GM21367 (cell line): ENCODE data around the gene ASXL1.

Experiments used
- ATAC-seq: cut with Tn5 transposase; IDR thresholded peaks from one replicate; pipeline ENCODE4 v1.9.1; 2021; ENCODE audit not compliant: unreplicated experiment

Gene ASXL1

GRCh38 chr20:32451682-32452461, 93.7 kb downstream of the ASXL1 start:
- ATAC-seq = no peak

GRCh38 chr20:32452776-32453466, 94.8 kb downstream of the ASXL1 start:
- ATAC-seq = no peak

DNA sequence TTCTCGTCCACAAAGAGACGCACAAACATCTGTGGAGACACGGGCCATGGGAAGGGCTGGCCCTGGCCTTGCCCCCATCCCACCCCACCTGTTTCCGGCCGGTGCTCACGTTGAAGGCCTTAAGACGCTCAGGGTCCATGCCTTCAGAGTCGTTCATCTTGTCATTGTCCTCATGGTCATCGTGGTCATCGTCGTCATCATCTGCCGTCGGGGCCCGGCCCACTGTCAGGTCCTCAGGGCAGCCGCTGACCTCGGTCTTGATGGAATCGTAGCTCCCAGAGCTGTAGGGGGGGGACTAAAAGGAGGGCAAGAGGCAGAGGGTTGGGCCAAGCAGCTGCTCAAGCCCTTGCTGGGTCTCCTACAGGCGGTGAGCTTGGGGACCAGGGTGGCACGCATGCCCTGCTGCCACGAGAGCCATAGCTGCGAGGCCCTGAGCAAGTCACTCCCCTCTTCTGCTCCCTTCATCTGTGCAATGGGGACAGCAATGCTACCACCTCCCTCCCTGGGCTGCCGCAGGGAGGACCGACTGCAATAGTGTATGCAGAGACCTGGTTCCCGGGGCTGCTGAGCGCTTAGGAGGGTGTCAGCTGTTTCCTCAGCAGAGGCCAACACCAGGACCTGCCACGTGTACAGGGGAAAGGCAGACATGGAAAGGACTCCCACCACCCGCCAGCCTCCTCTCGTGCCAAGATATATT, 95.5 kb downstream of the ASXL1 start:
- ATAC-seq = no peak

GRCh38 chr20:32454164-32455145, 96.3 kb downstream of the ASXL1 start:
- no peak for ATAC-seq

- ATAC-seq = no peak
Observed at GRCh38 chr20:32455171-32455900, 97.2 kb downstream of the ASXL1 start.

DNA sequence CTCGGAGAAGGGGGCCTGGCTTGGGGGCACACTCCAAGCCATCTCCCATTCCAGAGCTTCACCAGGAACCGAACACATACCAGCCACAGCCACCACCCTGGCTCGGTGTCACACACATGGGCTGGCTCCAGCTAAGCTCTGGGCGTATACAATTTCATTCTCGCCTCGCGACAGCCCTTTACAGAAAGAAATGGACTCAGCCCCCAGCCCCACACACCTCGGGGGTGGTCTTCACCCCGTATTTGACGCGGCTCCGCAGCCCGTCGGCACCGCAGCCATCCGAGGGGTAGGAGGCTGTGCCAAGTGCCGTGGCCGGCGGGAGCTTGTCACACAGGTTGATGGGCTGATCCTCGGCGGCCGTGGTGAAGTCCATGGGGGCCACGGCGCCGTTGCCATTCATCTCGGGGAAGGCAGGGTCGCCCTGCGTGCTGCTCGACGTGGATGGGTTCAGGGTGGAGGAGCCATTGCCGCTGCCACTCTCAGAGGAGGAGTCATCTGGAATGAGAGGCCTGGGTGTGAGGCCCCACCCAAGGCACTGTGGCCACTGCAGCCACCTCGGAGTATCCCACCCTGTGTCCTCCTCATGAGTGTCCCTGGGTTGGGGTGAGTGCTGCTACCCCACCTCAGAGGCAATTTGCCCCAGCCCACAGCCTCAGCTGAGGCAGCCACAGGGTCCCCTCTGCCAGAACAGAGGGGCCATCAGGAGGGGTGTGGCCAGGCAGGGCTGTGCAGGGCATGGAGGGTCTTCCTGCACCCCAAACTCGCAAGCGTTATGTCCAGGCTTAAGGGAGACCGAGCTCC, 98.0 kb downstream of the ASXL1 start:
- no peak for ATAC-seq

DNA sequence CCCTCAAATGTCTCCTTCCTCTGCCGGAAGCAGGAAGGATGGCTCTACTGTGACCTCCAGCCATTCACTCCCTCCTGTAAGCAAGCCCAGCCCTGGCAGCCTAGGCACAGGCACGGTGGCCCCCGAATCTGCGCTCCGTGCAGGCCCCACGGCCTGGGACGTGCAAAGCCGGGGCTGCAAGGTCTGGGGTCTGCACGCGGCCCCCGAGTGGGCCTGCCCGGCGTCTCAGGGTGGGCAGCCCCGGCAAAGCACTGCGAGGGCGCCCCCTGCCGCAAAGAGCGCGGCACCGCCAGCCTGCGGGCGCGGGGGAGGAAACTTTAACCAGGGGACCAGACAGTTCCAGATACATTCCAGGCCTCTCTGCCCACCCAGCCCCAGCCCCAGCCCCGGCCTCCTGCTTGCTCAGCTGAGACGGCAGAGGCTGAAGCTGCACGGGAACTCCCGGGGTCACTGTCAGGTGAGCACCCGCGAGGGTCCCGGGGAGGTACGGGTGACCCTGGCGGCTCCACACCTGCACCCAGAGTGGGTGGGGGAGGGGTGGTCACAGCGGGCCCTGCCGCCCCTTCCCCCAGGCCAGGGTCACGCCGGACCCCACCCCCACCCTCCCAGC, 98.8 kb downstream of the ASXL1 start:
- ATAC-seq = no peak

DNA sequence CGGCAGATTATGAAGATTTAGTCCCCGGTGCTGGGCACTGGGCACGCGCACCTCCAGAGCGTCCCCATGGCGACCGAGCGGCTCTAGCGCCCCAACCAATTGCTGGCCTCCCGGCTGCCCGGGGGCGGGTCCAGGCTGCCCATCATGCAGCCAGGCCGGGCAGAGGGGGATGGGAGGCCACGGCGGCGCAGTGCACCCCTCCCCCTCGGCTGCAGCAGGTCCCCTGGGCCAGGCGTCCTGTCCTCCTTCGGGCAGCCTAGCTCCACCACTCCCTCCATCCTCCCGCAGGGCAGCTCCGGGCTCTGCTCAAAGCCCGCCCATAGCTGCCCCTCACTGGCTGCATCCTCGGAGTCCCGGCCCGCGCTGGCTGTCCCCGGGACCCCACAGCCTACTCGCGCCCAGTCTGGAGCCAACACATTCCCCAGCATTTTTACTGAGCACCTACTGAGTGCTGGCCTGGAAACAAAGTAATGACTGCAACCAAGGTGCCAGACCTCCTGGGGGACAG, 99.4 kb downstream of the ASXL1 start:
- ATAC-seq = no peak

DNA sequence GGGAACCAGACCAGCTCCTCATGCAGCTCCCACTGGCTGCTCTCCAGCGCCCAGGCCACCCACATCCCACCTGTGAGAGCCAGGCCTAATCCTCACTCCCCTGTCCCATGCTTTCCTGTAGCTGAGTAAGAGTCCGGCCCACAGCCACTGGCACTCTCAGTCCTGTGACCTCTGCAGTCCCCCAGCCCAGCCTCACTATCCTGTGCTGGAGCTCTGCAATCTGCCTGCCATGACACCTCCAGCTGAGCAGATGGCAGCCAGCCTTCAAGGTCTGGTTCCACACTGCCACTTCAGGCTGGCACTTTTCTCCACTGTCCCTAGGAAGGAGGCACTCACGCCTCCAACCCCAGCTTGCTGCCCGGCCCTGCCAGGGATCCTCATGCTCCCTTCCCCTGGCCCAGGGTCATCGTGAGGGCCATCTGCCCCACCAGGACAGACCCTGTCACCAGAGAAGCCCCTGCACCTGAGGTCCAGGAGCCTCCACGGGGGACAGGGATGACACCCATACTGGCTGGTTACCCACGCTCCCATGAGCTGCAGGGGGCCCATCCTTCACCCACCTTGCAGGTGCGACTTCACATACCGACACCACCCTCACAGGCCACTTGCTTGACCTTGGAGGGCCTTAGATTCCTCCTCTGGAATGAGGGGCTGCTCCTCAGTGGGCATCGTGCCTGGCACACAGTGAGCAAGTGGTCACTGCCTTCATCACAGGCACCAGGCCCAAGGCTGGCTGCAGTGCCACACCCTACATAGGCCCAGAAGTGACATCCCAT, 100.1 kb downstream of the ASXL1 start:
- ATAC-seq = no peak

- no peak for ATAC-seq
Observed at GRCh38 chr20:32458837-32459220, 100.7 kb downstream of the ASXL1 start.

- no peak for ATAC-seq
Observed at GRCh38 chr20:32460231-32460630, 102.1 kb downstream of the ASXL1 start.

- ATAC-seq = no peak
Observed at GRCh38 chr20:32460683-32461320, 102.7 kb downstream of the ASXL1 start.

DNA sequence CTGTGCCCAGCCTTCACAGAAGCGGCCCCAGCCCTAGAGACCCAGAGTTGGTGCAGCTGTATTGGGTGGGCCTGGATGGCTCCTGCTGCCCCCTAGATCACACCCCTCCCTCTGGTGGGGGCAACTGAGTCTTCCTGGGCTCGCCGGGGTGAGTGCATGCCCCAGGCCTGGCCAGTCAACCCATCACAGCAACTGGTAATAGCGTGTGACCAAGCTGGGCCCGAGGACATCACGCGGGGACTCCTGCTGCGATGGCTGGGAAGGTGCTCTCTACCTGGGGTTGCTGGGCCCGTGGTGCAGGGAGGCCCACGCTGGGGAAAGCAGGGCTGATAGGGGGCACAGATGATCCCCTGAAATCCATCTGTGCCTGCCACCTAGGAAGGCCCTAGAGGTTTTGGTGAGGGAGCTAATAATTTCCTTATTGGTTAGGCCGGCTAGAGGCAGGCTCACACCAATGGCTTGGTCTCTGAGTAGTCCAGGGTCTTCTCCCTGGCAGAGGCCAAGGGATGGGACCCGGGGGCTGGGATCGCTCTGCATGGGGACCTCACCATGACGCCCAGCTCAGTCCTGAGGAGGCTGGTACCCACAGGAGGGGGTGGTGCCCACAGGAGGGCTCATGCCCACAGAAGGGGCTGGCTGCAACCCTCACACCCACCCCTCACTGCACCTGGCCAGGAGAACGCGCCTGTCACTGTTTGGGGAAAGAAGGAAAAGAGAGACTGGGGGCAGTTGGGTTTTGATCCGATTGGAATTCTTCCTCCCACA, 103.9 kb downstream of the ASXL1 start:
- no peak for ATAC-seq

GRCh38 chr20:32462900-32463641, 104.9 kb downstream of the ASXL1 start:
- no peak for ATAC-seq

DNA sequence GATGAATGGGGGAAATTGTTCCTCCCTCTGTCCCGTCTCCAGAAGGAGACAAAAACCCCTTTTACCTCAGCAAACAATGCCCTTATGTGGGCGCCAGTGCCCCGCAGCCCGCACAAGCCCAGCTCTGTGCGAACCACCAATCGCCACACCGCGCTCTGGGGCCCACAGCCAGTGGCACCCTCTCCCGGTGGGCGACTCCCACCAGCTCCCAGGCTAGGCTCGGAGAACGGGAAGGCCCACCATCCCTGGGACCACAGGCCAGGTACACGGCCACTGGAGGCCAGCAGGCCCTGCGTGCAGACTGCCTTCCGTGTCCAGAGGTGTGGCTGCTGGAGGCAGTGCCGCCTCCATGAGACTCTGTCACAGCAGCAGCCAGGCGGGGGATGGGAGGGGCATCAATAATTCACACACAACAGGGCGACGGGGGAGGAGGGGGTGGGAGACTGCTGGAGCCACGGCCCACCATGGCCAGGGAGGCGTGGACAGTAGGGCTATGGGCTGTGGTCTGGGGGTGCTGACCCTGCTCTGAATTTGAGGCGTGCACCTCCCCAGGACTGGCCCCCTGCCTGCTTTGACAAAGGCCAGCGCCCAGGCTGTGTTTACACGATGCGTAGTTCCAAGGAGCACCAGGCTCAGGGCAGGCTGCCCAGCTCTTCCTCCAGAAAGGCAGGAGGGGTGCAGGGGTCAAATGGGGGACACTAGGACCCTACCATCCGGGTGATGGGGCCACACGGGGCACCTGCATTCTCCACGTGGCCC, 105.7 kb downstream of the ASXL1 start:
- no peak for ATAC-seq
